HepG2 (cell line): ENCODE measurements around the gene UBC. TPM values are rescaled to one million over a fixed set of nuclear protein-coding genes. Genes with fewer than 3 reads are reported as not detected.

Experiments
- ERF ChIP-seq: IDR thresholded peaks from 2 replicates; pipeline ENCODE4 v1.6.1; 2018; ENCODE audit warnings: missing biosample characterization, missing genetic modification reagents
- FOXC1 ChIP-seq: sonication (generic); formaldehyde crosslinking; IDR thresholded peaks from 2 replicates; pipeline ENCODE4 v1.8.0; 2022; ENCODE audit warnings: mild to moderate bottlenecking, missing genetic modification reagents, borderline replicate concordance
- FOXO4 ChIP-seq: sonication (generic); formaldehyde crosslinking; conservative IDR thresholded peaks from 2 replicates; pipeline ENCODE4 v1.8.1; 2023; ENCODE audit warnings: missing genetic modification reagents
- HIC2 ChIP-seq: sonication (generic); formaldehyde crosslinking; IDR thresholded peaks from 2 replicates; pipeline ENCODE4 v1.9.0; 2022; ENCODE audit warnings: low read depth, missing genetic modification reagents
- HNRNPLL ChIP-seq: fragments of 200-400 bp; formaldehyde crosslinking; IDR thresholded peaks from 2 replicates; pipeline ENCODE4 v1.6.1; 2017; ENCODE audit warnings: mild to moderate bottlenecking, low read depth, low read length; ENCODE audit not compliant: poor library complexity, severe bottlenecking
- MBNL3 ChIP-seq: fragments of 250-450 bp; sonication (Bioruptor Pico); conservative IDR thresholded peaks from 2 replicates; pipeline ENCODE4 v1.8.0; 2022; ENCODE audit warnings: mild to moderate bottlenecking, inconsistent platforms
- MTF1 ChIP-seq: sonication (generic); formaldehyde crosslinking; IDR thresholded peaks from 2 replicates; pipeline ENCODE4 v1.5.0; 2020; ENCODE audit warnings: missing genetic modification reagents
- NFRKB ChIP-seq: fragments of 450-650 bp; IDR thresholded peaks from 2 replicates; pipeline ENCODE4 v1.6.1; 2017
- PLSCR1 ChIP-seq: sonication (generic); formaldehyde crosslinking; IDR thresholded peaks from 2 replicates; pipeline ENCODE4 v1.5.0; 2020; ENCODE audit warnings: missing genetic modification reagents, mild to moderate bottlenecking, borderline replicate concordance
- SOX13 ChIP-seq, 3 experiments: fragments of 450-650 bp in 1 of 3; sonication (generic) in 1 of 3; formaldehyde crosslinking in 1 of 3; IDR thresholded peaks in 2 of 3; conservative IDR thresholded peaks in 1 of 3; 2 replicates each; pipeline versions ENCODE4 v1.5.0 to v1.6.1; 2016 to 2020; ENCODE audit warnings: antibody characterized with exemption in 1 of 3, mild to moderate bottlenecking in 1 of 3, missing compliant biosample characterization in 1 of 3, missing genetic modification reagents in 1 of 3, moderate library complexity in 1 of 3
- STAG1 ChIP-seq: sonication (generic); formaldehyde crosslinking; IDR thresholded peaks from 2 replicates; pipeline ENCODE4 v1.4.0; 2020; ENCODE audit warnings: missing genetic modification reagents
- THYN1 ChIP-seq: sonication (generic); formaldehyde crosslinking; IDR thresholded peaks from 2 replicates; pipeline ENCODE4 v1.8.1; 2023; ENCODE audit warnings: low read depth, mild to moderate bottlenecking, moderate library complexity, missing genetic modification reagents, borderline replicate concordance
- TIGD3 ChIP-seq: sonication (generic); formaldehyde crosslinking; IDR thresholded peaks from 2 replicates; pipeline ENCODE4 v1.5.1; 2020; ENCODE audit warnings: mild to moderate bottlenecking, missing genetic modification reagents, borderline replicate concordance
- YEATS4 ChIP-seq: sonication (generic); formaldehyde crosslinking; IDR thresholded peaks from 2 replicates; pipeline ENCODE4 v1.4.0; 2020; ENCODE audit warnings: missing genetic modification reagents, borderline replicate concordance
- ZFP1 ChIP-seq: IDR thresholded peaks from 2 replicates; pipeline ENCODE4 v1.6.1; 2016
- ZMYM3 ChIP-seq: sonication (generic); formaldehyde crosslinking; IDR thresholded peaks from 2 replicates; pipeline ENCODE4 v1.5.1; 2020; ENCODE audit warnings: mild to moderate bottlenecking, missing genetic modification reagents
- ZNF30 ChIP-seq: sonication (generic); formaldehyde crosslinking; IDR thresholded peaks from 2 replicates; pipeline ENCODE4 v1.5.0; 2020; ENCODE audit warnings: mild to moderate bottlenecking, missing genetic modification reagents
- ZNF382 ChIP-seq: sonication (generic); formaldehyde crosslinking; IDR thresholded peaks from 2 replicates; pipeline ENCODE4 v1.5.0; 2020; ENCODE audit warnings: missing genetic modification reagents, mild to moderate bottlenecking, borderline replicate concordance
- ZNF569 ChIP-seq: sonication (generic); formaldehyde crosslinking; IDR thresholded peaks from 2 replicates; pipeline ENCODE4 v1.5.0; 2020; ENCODE audit warnings: mild to moderate bottlenecking, missing genetic modification reagents, moderate library complexity, borderline replicate concordance
- ZNF644 ChIP-seq: IDR thresholded peaks from 2 replicates; pipeline ENCODE4 v1.6.1; 2016; ENCODE audit warnings: low read depth
- ZNF746 ChIP-seq: sonication (generic); formaldehyde crosslinking; IDR thresholded peaks from 2 replicates; pipeline ENCODE4 v1.8.0; 2022; ENCODE audit warnings: mild to moderate bottlenecking, missing genetic modification reagents
- polyA plus RNA-seq, 8 experiments: library from polyadenylated mRNA; depleted of rRNA in 3 of 8; stranded (reverse) in 7 of 8; unstranded in 1 of 8; fragments of >200 nt; fragmentation: Illumina TruSeq in 4 of 8; extraction: Trizol in 4 of 8; gene quantifications; 2 replicates each; pipeline versions ENCODE4 v1.2.1 to v1.2.3, GENCODE V29; 2011 to 2016; ENCODE audit warnings: low read depth in 4 of 8, missing spikeins in 1 of 8, mixed read lengths in 1 of 8; ENCODE audit not compliant: insufficient read depth in 1 of 8
- total RNA-seq, 5 experiments: library from RNA; depleted of rRNA; stranded (reverse); fragments of >200 nt; fragmentation: Illumina TruSeq; extraction: Trizol; gene quantifications; 2 replicates each; pipeline ENCODE4 v1.2.3, GENCODE V29; 2016; ENCODE audit warnings: low read depth in 1 of 5

Gene UBC
- total and polyA plus RNA-seq, 2 of the 13 experiments (the other 11 are each of a cell fraction or from before 2014, with no cell fraction given), result 805 to 1,432 TPM

- TF ChIP-seq PLSCR1 (CRISPR knock-in tag), result no peak
- no peak for TF ChIP-seq SOX13 (IDR thresholded peaks at IDR 0.05)
- peak in 1 of 2 experiments; percentile 42; a peak in 1 of 4 replicates for TF ChIP-seq SOX13 (CRISPR knock-in tag; conservative IDR thresholded peaks at IDR 0.05 in 1 of 2, IDR thresholded peaks at IDR 0.05 in 1 of 2)
- no peak for TF ChIP-seq ZFP1 (CRISPR knock-in tag)
- TF ChIP-seq MBNL3 (CRISPR knock-in tag), result no peak
- peak; percentile 60 for TF ChIP-seq STAG1 (CRISPR knock-in tag)
- no peak for TF ChIP-seq ZNF30 (CRISPR knock-in tag)
- TF ChIP-seq ZNF746 (CRISPR knock-in tag), result no peak
- no peak for TF ChIP-seq MTF1 (CRISPR knock-in tag)
- no peak for TF ChIP-seq FOXO4 (CRISPR knock-in tag)
- no peak; the same call in 1 of the 2 replicates for TF ChIP-seq YEATS4 (CRISPR knock-in tag)
- peak; percentile 45; the same call in 1 of the 2 replicates for TF ChIP-seq FOXC1
- TF ChIP-seq ZNF569 (CRISPR knock-in tag), result no peak
- TF ChIP-seq ZMYM3 (CRISPR knock-in tag), result peak; percentile 30; the same call in 1 of the 2 replicates
- TF ChIP-seq ZNF382, result no peak
- no peak for TF ChIP-seq THYN1
- TF ChIP-seq HNRNPLL, result no peak
- no peak for TF ChIP-seq TIGD3 (CRISPR knock-in tag)
- no peak for TF ChIP-seq NFRKB
- no peak for TF ChIP-seq ZNF644 (CRISPR knock-in tag)
- TF ChIP-seq HIC2 (CRISPR knock-in tag), result no peak
- peak; percentile 75 for TF ChIP-seq ERF (CRISPR knock-in tag)
Observed at GRCh38 chr12:124940393-124941169, 26.1 kb upstream of the UBC start (continued).
